Trophoblast cell (in vitro differentiated cells and primary cell): Measurements from ENCODE around the gene LDHD.

Experiments
- DNase-seq, 2 donors: peaks; one replicate each; pipeline ENCODE4 v3.0.0-alpha.2; 2016
- H2AFZ ChIP-seq: 2 replicates; pipeline ENCODE4 v1.6.1; 2013; ENCODE audit warnings: low read length, moderate library complexity, mild to moderate bottlenecking; ENCODE audit not compliant: insufficient read depth, poor library complexity
- H2AK5ac ChIP-seq: 2 replicates; pipeline ENCODE4 v1.6.1; 2013; ENCODE audit warnings: mild to moderate bottlenecking, low read length
- H2BK120ac ChIP-seq: 2 replicates; pipeline ENCODE4 v1.6.1; 2013; ENCODE audit warnings: low read length, mild to moderate bottlenecking, moderate library complexity; ENCODE audit not compliant: insufficient read depth, poor library complexity
- H2BK12ac ChIP-seq: 2 replicates; pipeline ENCODE4 v1.6.1; 2013; ENCODE audit warnings: mild to moderate bottlenecking, low read length, moderate library complexity
- H2BK5ac ChIP-seq: 2 replicates; pipeline ENCODE4 v1.6.1; 2013; ENCODE audit warnings: low read length, low read depth, moderate library complexity, mild to moderate bottlenecking; ENCODE audit not compliant: poor library complexity
- H3K14ac ChIP-seq: 2 replicates; pipeline ENCODE4 v1.6.1; 2013; ENCODE audit warnings: mild to moderate bottlenecking, low read length
- H3K18ac ChIP-seq: 2 replicates; pipeline ENCODE4 v1.6.1; 2013; ENCODE audit warnings: mild to moderate bottlenecking, low read length
- H3K23ac ChIP-seq: 2 replicates; pipeline ENCODE4 v1.6.1; 2013; ENCODE audit warnings: low read length
- H3K27ac ChIP-seq: 2 replicates; pipeline ENCODE4 v1.5.1; 2013; ENCODE audit warnings: low read depth, mild to moderate bottlenecking, inconsistent platforms, low read length, moderate library complexity
- H3K27me3 ChIP-seq: 2 replicates; pipeline ENCODE4 v1.6.1; 2013; ENCODE audit warnings: inconsistent platforms, mild to moderate bottlenecking, low read length, moderate library complexity; ENCODE audit not compliant: insufficient read depth
- H3K36me3 ChIP-seq, 2 experiments: 1 replicate in 1 of 2; 2 replicates in 1 of 2; pipeline ENCODE4 v1.6.1; 2013; ENCODE audit warnings: low read length in 2 of 2, mild to moderate bottlenecking in 2 of 2, moderate library complexity in 1 of 2; ENCODE audit not compliant: insufficient read depth in 2 of 2, control insufficient read depth in 1 of 2
- H3K4ac ChIP-seq: 2 replicates; pipeline ENCODE4 v1.6.1; 2013; ENCODE audit warnings: low read depth, mild to moderate bottlenecking, low read length, moderate library complexity
- H3K4me1 ChIP-seq, 2 experiments: 1 replicate in 1 of 2; 2 replicates in 1 of 2; pipeline ENCODE4 v1.6.1; 2013; ENCODE audit warnings: low read length in 2 of 2, mild to moderate bottlenecking in 2 of 2, moderate library complexity in 1 of 2; ENCODE audit not compliant: insufficient read depth in 2 of 2, control insufficient read depth in 1 of 2
- H3K4me2 ChIP-seq: 2 replicates; pipeline ENCODE4 v1.6.1; 2013; ENCODE audit warnings: inconsistent platforms, mild to moderate bottlenecking, low read length, moderate library complexity
- H3K4me3 ChIP-seq: 2 replicates; pipeline ENCODE4 v1.5.1; 2013; ENCODE audit warnings: mild to moderate bottlenecking, low read depth, low read length, inconsistent platforms
- H3K79me1 ChIP-seq: one replicate; pipeline ENCODE4 v1.6.1; 2013; ENCODE audit warnings: low read length
- H3K79me2 ChIP-seq: 2 replicates; pipeline ENCODE4 v1.6.1; 2013; ENCODE audit warnings: low read length, mild to moderate bottlenecking; ENCODE audit not compliant: control insufficient read depth, insufficient read depth, poor library complexity
- H3K9ac ChIP-seq: 2 replicates; pipeline ENCODE4 v1.6.1; 2013; ENCODE audit warnings: mild to moderate bottlenecking, low read length
- H3K9me3 ChIP-seq: 2 replicates; pipeline ENCODE4 v1.6.1; 2013; ENCODE audit warnings: low read depth, mild to moderate bottlenecking, control low read depth, inconsistent platforms, low read length; ENCODE audit not compliant: insufficient read depth
- H4K12ac ChIP-seq: 2 replicates; pipeline ENCODE4 v1.6.1; 2013; ENCODE audit warnings: low read depth, mild to moderate bottlenecking, low read length, moderate library complexity
- H4K8ac ChIP-seq: 2 replicates; pipeline ENCODE4 v1.6.1; 2013; ENCODE audit warnings: low read depth, mild to moderate bottlenecking, low read length, moderate library complexity
- H4K91ac ChIP-seq: one replicate; pipeline ENCODE4 v1.6.1; 2013; ENCODE audit warnings: low read depth, mild to moderate bottlenecking, low read length, moderate library complexity
- WGBS: extraction: QIAGEN DNeasy Blood & Tissue Kit; methylation state at CpG from one replicate; pipeline ENCODE4 v1.1.7; 2013; ENCODE audit warnings: missing lambda C conversion rate; ENCODE audit not compliant: insufficient read length, insufficient coverage; ENCODE audit errors: extremely low coverage; 5-methylcytosine and 5-hydroxymethylcytosine counted together

Gene LDHD

GRCh38 chr16:75074304-75074793, 42.2 kb downstream of the LDHD start:
- H3K9me3 ChIP-seq = no peaks in the 10 kb centered on the region
- no CpG with 5 or more reads among the region's 4 CpGs for WGBS

GRCh38 chr16:75073545-75074303, 42.9 kb downstream of the LDHD start:
- Histone ChIP-seq H3K4me1 (peaks cover 10 to 19% of the 10 kb centered on the region in 2 experiments), H3K27ac (no peak overlapping the region), H3K4me3 (no peak overlapping the region), H3K36me3 (no peaks in the 10 kb centered on the region), H2AFZ (no peak overlapping the region), H3K9me3 (no peaks in the 10 kb centered on the region), H2AK5ac (no peak overlapping the region), H3K14ac (no peak overlapping the region), H3K4me2 (no peak overlapping the region), H3K27me3 (no peaks in the 10 kb centered on the region), H3K18ac (no peak overlapping the region), H3K9ac (no peak overlapping the region), H3K79me1 (no peaks in the 10 kb centered on the region), H3K23ac (no peak overlapping the region), H4K91ac (no peak overlapping the region), H2BK5ac (no peak overlapping the region), H4K12ac (no peak overlapping the region), H2BK120ac (no peak overlapping the region), H4K8ac (no peak overlapping the region), H3K4ac (no peak overlapping the region), H2BK12ac (no peak overlapping the region), H3K79me2 (peaks cover 2% of the 10 kb centered on the region)
- DNase-seq = peak in 1 of 2 donors; percentile 55
- WGBS = no CpG with 5 or more reads among the region's 20 CpGs

More at GRCh38 chr16:75074304-75074793, 42.2 kb downstream of the LDHD start:
- H2BK5ac ChIP-seq = no peak overlapping the region
- no peak overlapping the region for H2BK12ac ChIP-seq
- DNase-seq = no peak
- no peaks in the 10 kb centered on the region for H3K27me3 ChIP-seq
- H3K14ac ChIP-seq = no peak overlapping the region
- no peak overlapping the region for H3K18ac ChIP-seq
- no peaks in the 10 kb centered on the region for H3K79me1 ChIP-seq
- no peak overlapping the region for H2BK120ac ChIP-seq
- no peak overlapping the region for H3K4ac ChIP-seq
- H3K79me2 ChIP-seq = peaks cover 2% of the 10 kb centered on the region
- no peak overlapping the region for H4K8ac ChIP-seq
- no peak overlapping the region for H3K27ac ChIP-seq
- peaks cover 10 to 21% of the 10 kb centered on the region in 2 experiments for H3K4me1 ChIP-seq
- H2AK5ac ChIP-seq = no peak overlapping the region
- H3K23ac ChIP-seq = no peak overlapping the region
- H3K36me3 ChIP-seq = no peaks in the 10 kb centered on the region
- no peak overlapping the region for H3K4me3 ChIP-seq
- no peak overlapping the region for H3K4me2 ChIP-seq
- H4K12ac ChIP-seq = no peak overlapping the region
- no peak overlapping the region for H3K9ac ChIP-seq
- no peak overlapping the region for H4K91ac ChIP-seq
- H2AFZ ChIP-seq = no peak overlapping the region

- H4K8ac ChIP-seq = no peak overlapping the region
- peaks cover 16 to 25% of the 10 kb centered on the region in 2 experiments for H3K4me1 ChIP-seq
- no peak for DNase-seq
- peaks cover 2% of the 10 kb centered on the region for H3K79me1 ChIP-seq
- H3K4me3 ChIP-seq = no peak overlapping the region
- H3K9ac ChIP-seq = no peak overlapping the region
- H2AFZ ChIP-seq = no peak overlapping the region
- H2BK12ac ChIP-seq = no peak overlapping the region
- no peak overlapping the region for H3K18ac ChIP-seq
- WGBS = no CpG with 5 or more reads among the region's 2 CpGs
- H3K4me2 ChIP-seq = no peak overlapping the region
- H3K9me3 ChIP-seq = no peaks in the 10 kb centered on the region
- H4K12ac ChIP-seq = no peak overlapping the region
- no peak overlapping the region for H4K91ac ChIP-seq
- no peak overlapping the region for H3K23ac ChIP-seq
- H3K79me2 ChIP-seq = peaks cover 4% of the 10 kb centered on the region
- peak overlapping the region; percentile 39 for H3K4ac ChIP-seq
- H3K27ac ChIP-seq = no peak overlapping the region
- no peak overlapping the region for H2BK120ac ChIP-seq
- H2BK5ac ChIP-seq = no peak overlapping the region
- no peak overlapping the region for H3K14ac ChIP-seq
- no peaks in the 10 kb centered on the region for H3K27me3 ChIP-seq
- H2AK5ac ChIP-seq = no peak overlapping the region
- H3K36me3 ChIP-seq = no peaks in the 10 kb centered on the region
Measured at GRCh38 chr16:75072239-75072947, 44.2 kb downstream of the LDHD start.

GRCh38 chr16:75071621-75072020, 45.0 kb downstream of the LDHD start:
- Histone ChIP-seq H2BK12ac (no peak overlapping the region), H3K14ac (no peak overlapping the region), H4K91ac (peak overlapping the region; percentile 53), H2AK5ac (no peak overlapping the region), H3K18ac (peak overlapping the region; percentile 43), H3K9me3 (no peaks in the 10 kb centered on the region), H3K4me3 (no peak overlapping the region), H2BK5ac (no peak overlapping the region), H3K27me3 (no peaks in the 10 kb centered on the region), H4K8ac (no peak overlapping the region), H2AFZ (no peak overlapping the region), H3K4me2 (no peak overlapping the region), H3K4ac (peak overlapping the region; percentile 19), H3K79me2 (peaks cover 6% of the 10 kb centered on the region), H3K9ac (no peak overlapping the region), H4K12ac (no peak overlapping the region), H3K4me1 (peaks cover 18 to 26% of the 10 kb centered on the region in 2 experiments), H2BK120ac (no peak overlapping the region), H3K27ac (no peak overlapping the region), H3K23ac (no peak overlapping the region), H3K36me3 (no peaks in the 10 kb centered on the region), H3K79me1 (peaks cover 2% of the 10 kb centered on the region)
- no peak for DNase-seq
- no CpG with 5 or more reads among the region's 3 CpGs for WGBS
